ENCODE data around the gene NHS. TPM values are rescaled to one million over a fixed set of nuclear protein-coding genes. Genes with fewer than 3 reads are reported as not detected.

NHS gene
- total and polyA plus RNA-seq, 4 experiments from 2014 or later, result 0.09 to 0.67 TPM; not detected in 2

DNA sequence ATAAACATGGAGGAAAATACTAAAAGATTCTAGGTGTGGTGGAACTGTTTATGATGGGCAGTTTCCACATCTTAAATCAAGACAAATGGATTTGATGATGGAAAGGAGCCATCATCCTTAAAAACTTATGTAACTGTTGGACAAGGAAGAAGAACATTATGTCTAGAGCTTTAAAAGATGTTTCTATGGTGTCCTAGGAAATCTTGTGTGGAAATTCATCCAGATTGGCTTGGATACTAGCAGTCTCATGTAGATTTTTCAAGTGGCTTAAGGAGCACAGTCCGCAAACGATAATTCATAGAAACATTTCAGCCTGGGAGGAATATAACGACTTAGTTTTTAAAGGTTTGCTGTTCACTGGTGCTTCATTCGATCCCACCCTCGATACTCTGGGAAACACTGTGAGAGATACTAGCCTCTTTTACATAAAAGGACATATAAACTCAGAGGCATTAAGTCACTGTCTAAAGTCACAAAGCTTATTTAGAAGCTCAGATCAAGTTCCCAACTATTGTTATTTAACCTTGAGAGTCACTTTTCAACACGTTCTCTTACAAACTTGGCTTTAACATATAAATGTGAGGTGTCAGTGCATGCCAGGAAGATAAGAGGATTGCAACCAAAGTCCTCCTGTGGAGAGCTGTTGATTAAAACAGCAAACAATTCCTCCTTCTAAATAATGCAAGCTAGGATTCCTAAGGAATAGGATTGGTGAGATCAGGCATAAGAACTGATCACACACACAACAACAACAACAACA, 226.6 kb downstream of the NHS start:
- H3K36me3 ChIP-seq (ENCODE audit: insufficient read depth, low read length), result no peaks in the 10 kb centered on the region
- peaks cover 0 to 3% (median 0%) of the 10 kb centered on the region in 8 donors for H3K9me3 Mint-ChIP-seq
- ChIA-PET CTCF (ENCODE audit: partially characterized antibody) (no interaction called here), POLR2A (ENCODE audit: partially characterized antibody) (no interaction called here)
- no peaks in the 10 kb centered on the region for H3K9me3 ChIP-seq (ENCODE audit: control insufficient read depth in 1 of 2, low read length in 2 of 2)
- no peaks in the 10 kb centered on the region for H3K4me1 Mint-ChIP-seq
- peak overlapping the region in 1 of 8 donors; percentile 41 for H3K4me3 Mint-ChIP-seq
- H3K27ac Mint-ChIP-seq, result no peak overlapping the region
- no peaks in the 10 kb centered on the region for H3K27me3 ChIP-seq (ENCODE audit: insufficient read depth, low read length)
- DNase-seq, result no peak
- intact Hi-C loops (cut with micrococcal nuclease), result no loop called here
- H3K4me3 ChIP-seq (ENCODE audit: low read length in 2 of 2), result no peak overlapping the region
- no peaks in the 10 kb centered on the region for H3K4me1 ChIP-seq (ENCODE audit: insufficient read depth, low read length)
- H3K27me3 Mint-ChIP-seq, result no peaks in the 10 kb centered on the region
- no peaks in the 10 kb centered on the region for H3K36me3 Mint-ChIP-seq
- no peak overlapping the region for H3K27ac ChIP-seq (ENCODE audit: low read depth, low read length)

DNA sequence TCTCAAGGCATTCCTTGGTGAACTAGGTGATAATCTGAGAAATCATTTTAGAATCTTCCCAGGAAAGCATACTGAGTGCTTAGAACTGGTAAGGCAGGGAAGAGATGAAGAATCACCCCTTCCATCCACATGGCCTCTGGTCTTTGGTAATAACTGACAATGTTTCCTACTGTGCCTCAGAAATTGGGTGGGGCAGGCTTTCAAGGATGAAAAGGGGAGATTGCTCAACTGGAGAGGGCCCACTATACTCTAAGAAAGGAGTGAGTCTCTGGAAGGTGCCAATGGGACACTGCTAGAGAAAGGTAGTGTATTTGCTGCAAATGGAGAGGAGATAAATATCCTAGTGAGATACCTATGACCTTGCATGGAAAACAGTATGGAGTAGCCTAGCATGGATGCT, 227.2 kb downstream of the NHS start:
- Mint-ChIP-seq H3K9me3 (peaks cover 0 to 3% (median 0%) of the 10 kb centered on the region in 8 donors), H3K4me3 (peak overlapping the region in 1 of 8 donors; percentile 36), H3K27ac (no peak overlapping the region), H3K27me3 (no peaks in the 10 kb centered on the region), H3K36me3 (no peaks in the 10 kb centered on the region), H3K4me1 (no peaks in the 10 kb centered on the region)
- no peak overlapping the region for H3K4me3 ChIP-seq (ENCODE audit: low read length in 2 of 2)
- DNase-seq, result no peak
- H3K9me3 ChIP-seq (ENCODE audit: control insufficient read depth in 1 of 2, low read length in 2 of 2), result no peaks in the 10 kb centered on the region
- ChIA-PET POLR2A (ENCODE audit: partially characterized antibody) (no interaction called here), CTCF (ENCODE audit: partially characterized antibody) (no interaction called here)
- no peaks in the 10 kb centered on the region for H3K4me1 ChIP-seq (ENCODE audit: insufficient read depth, low read length)
- no peak overlapping the region for H3K27ac ChIP-seq (ENCODE audit: low read depth, low read length)
- H3K36me3 ChIP-seq (ENCODE audit: insufficient read depth, low read length), result no peaks in the 10 kb centered on the region
- intact Hi-C loops (cut with micrococcal nuclease), result no loop called here
- no peaks in the 10 kb centered on the region for H3K27me3 ChIP-seq (ENCODE audit: insufficient read depth, low read length)

DNA sequence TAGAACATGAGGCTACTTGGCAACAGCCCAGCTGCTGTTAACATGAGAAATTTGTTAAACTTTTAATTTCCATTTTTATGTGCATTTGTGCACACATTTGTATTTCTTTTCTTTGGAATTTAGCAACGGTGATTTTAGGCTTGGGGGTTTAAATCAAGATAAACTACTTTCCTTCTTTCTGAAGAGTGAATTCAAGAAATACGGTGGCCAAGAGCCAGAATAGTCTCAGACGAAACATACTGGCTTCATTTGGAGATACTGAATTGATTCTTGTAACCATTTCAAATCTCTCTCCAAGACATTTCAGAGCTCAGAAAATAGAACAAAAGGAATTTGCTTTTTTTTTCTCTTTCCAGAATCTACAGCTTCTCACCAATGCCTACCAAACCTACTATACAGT, 228.2 kb downstream of the NHS start:
- Histone ChIP-seq H3K27me3 (ENCODE audit: insufficient read depth, low read length) (no peaks in the 10 kb centered on the region), H3K4me3 (ENCODE audit: low read length in 2 of 2) (no peak overlapping the region), H3K27ac (ENCODE audit: low read depth, low read length) (no peak overlapping the region), H3K36me3 (ENCODE audit: insufficient read depth, low read length) (no peaks in the 10 kb centered on the region), H3K9me3 (ENCODE audit: control insufficient read depth in 1 of 2, low read length in 2 of 2) (no peaks in the 10 kb centered on the region), H3K4me1 (ENCODE audit: insufficient read depth, low read length) (no peaks in the 10 kb centered on the region)
- CTCF ChIA-PET (ENCODE audit: partially characterized antibody), result no interaction called here
- Mint-ChIP-seq H3K27ac (no peak overlapping the region), H3K9me3 (peaks cover 0 to 3% (median 0%) of the 10 kb centered on the region in 8 donors), H3K36me3 (no peaks in the 10 kb centered on the region), H3K4me1 (no peaks in the 10 kb centered on the region), H3K27me3 (no peaks in the 10 kb centered on the region), H3K4me3 (no peak overlapping the region)
- POLR2A ChIA-PET (ENCODE audit: partially characterized antibody), result no interaction called here
- intact Hi-C loops (cut with micrococcal nuclease), result no loop called here
- DNase-seq, result no peak

DNA sequence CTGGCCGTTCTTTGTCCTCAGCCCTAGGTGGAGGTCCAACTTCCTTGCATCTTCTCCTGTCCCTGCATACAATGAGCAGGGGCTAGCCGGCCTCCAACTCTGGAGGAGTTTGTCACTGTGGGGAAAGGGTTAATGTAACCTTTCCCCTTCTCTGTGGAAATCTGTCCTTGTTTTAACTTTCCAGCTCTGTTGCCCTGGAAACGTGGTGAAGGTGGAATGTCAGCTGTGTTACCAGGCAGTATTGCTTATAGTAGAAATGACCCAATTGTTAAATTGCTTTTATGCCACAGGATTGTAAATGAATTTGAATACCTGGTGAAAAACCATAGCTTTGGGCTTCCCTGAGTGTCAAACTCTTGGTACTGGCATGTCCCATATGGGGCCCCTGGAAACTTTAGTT, 230.7 kb downstream of the NHS start:
- Mint-ChIP-seq H3K27me3 (peaks cover 0 to 2% of the 10 kb centered on the region in 2 donors), H3K4me1 (peaks cover 0 to 2% (median 0%) of the 10 kb centered on the region in 4 donors), H3K4me3 (no peak overlapping the region), H3K9me3 (peaks cover 0 to 3% (median 0%) of the 10 kb centered on the region in 8 donors), H3K36me3 (no peaks in the 10 kb centered on the region), H3K27ac (no peak overlapping the region)
- ChIA-PET POLR2A (ENCODE audit: partially characterized antibody) (interaction anchor here (0.5 kb wide), 1 partner anchor 566 kb away, joined by 3 read pairs; no protein-coding TSS in a partner anchor), CTCF (ENCODE audit: partially characterized antibody) (no interaction called here)
- H3K27me3 ChIP-seq (ENCODE audit: insufficient read depth, low read length), result no peaks in the 10 kb centered on the region
- intact Hi-C loops (cut with micrococcal nuclease), result no loop called here
- no peak overlapping the region for H3K27ac ChIP-seq (ENCODE audit: low read depth, low read length)
- no peak overlapping the region for H3K4me3 ChIP-seq (ENCODE audit: low read length in 2 of 2)
- DNase-seq, result no peak
- H3K36me3 ChIP-seq (ENCODE audit: insufficient read depth, low read length), result no peaks in the 10 kb centered on the region
- H3K9me3 ChIP-seq (ENCODE audit: control insufficient read depth in 1 of 2, low read length in 2 of 2), result no peaks in the 10 kb centered on the region
- no peaks in the 10 kb centered on the region for H3K4me1 ChIP-seq (ENCODE audit: insufficient read depth, low read length)

DNA sequence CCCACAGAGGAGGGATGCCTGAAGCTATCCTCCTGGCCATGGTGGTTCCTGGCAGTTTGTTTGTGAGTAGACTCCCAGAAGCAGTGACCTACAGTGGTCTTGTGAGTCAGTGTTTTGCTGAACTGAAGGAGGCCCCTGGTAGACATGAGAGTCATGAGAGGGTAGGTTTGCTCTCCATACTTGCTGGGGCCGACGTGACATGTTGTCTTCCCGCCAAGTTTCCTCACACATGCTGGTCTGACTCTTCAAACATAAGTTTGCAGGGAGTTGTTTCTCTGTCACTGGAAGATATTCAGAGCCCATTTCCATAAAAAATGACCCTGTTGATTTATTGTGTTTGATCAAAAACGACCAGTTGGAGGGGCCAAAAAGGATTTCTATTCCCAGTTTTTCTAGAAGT, 231.2 kb downstream of the NHS start:
- no peak overlapping the region for H3K27ac ChIP-seq (ENCODE audit: low read depth, low read length)
- intact Hi-C loops (cut with micrococcal nuclease), result no loop called here
- H3K27ac Mint-ChIP-seq, result no peak overlapping the region
- no peaks in the 10 kb centered on the region for H3K4me1 ChIP-seq (ENCODE audit: insufficient read depth, low read length)
- H3K4me3 Mint-ChIP-seq, result no peak overlapping the region
- H3K9me3 ChIP-seq (ENCODE audit: control insufficient read depth in 1 of 2, low read length in 2 of 2), result no peaks in the 10 kb centered on the region
- H3K36me3 ChIP-seq (ENCODE audit: insufficient read depth, low read length), result no peaks in the 10 kb centered on the region
- POLR2A ChIA-PET (ENCODE audit: partially characterized antibody), result no interaction called here
- peaks cover 0 to 2% of the 10 kb centered on the region in 2 donors for H3K27me3 Mint-ChIP-seq
- no peak overlapping the region for H3K4me3 ChIP-seq (ENCODE audit: low read length in 2 of 2)
- no peaks in the 10 kb centered on the region for H3K27me3 ChIP-seq (ENCODE audit: insufficient read depth, low read length)
- H3K4me1 Mint-ChIP-seq, result peaks cover 0 to 2% (median 0%) of the 10 kb centered on the region in 4 donors
- CTCF ChIA-PET (ENCODE audit: partially characterized antibody), result no interaction called here
- H3K9me3 Mint-ChIP-seq, result peaks cover 0 to 1% (median 0%) of the 10 kb centered on the region in 8 donors
- no peaks in the 10 kb centered on the region for H3K36me3 Mint-ChIP-seq
- DNase-seq, result no peak

DNA sequence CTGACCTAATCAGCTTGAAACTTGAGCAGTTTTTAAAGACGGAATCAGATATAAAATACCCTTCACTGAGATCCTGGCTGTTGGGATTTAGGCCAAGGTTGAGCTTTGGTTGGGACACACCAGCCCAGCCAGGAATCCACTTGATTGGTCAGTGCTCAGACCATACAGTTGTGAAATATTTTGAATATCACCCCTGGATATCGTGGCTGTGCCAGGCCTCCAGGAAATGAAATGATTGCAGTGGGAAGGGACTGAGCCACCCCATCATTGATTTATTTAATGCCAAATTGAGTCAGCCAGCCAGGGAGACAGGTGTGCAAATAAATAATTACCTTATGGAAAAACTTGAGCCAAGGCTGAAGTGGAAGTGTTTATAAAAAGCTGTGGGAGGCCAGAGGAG, 233.9 kb downstream of the NHS start:
- CTCF ChIA-PET (ENCODE audit: partially characterized antibody), result no interaction called here
- Mint-ChIP-seq H3K4me3 (no peak overlapping the region), H3K9me3 (peaks cover 0 to 1% (median 0%) of the 10 kb centered on the region in 8 donors), H3K27ac (no peak overlapping the region), H3K36me3 (no peaks in the 10 kb centered on the region), H3K27me3 (peaks cover 0 to 4% of the 10 kb centered on the region in 2 donors), H3K4me1 (peaks cover 0 to 14% (median 2%) of the 10 kb centered on the region in 4 donors)
- intact Hi-C loops (cut with micrococcal nuclease), result no loop called here
- no peaks in the 10 kb centered on the region for H3K9me3 ChIP-seq (ENCODE audit: control insufficient read depth in 1 of 2, low read length in 2 of 2)
- H3K27ac ChIP-seq (ENCODE audit: low read depth, low read length), result no peak overlapping the region
- H3K4me1 ChIP-seq (ENCODE audit: insufficient read depth, low read length), result no peaks in the 10 kb centered on the region
- no peak overlapping the region for H3K4me3 ChIP-seq (ENCODE audit: low read length in 2 of 2)
- no peaks in the 10 kb centered on the region for H3K36me3 ChIP-seq (ENCODE audit: insufficient read depth, low read length)
- no peaks in the 10 kb centered on the region for H3K27me3 ChIP-seq (ENCODE audit: insufficient read depth, low read length)
- no peak for DNase-seq
- POLR2A ChIA-PET (ENCODE audit: partially characterized antibody), result no interaction called here

DNA sequence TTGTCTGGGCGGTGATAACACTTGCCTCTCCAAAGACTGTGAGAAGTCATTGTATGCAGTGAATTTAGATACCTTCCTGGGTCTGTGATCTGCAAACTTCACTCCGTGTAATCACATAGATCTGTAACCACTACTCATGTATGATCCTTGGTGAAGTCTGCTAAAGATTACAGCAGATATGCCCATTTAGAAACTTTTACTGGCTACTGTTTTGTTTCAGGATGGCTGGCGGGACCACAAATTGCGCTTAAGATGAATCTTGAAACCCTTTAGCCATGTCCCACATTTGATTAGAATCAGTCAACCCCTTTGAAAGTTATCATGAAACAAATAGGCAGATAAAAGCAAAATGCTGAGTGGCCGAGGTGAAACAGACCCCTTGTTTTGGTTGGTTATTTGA, 235.8 kb downstream of the NHS start:
- no peak for DNase-seq
- Mint-ChIP-seq H3K27me3 (peaks cover 0 to 4% of the 10 kb centered on the region in 2 donors), H3K36me3 (no peaks in the 10 kb centered on the region), H3K4me1 (peaks cover 3 to 22% (median 6%) of the 10 kb centered on the region in 4 donors), H3K4me3 (no peak overlapping the region), H3K9me3 (no peaks in the 10 kb centered on the region), H3K27ac (no peak overlapping the region)
- Histone ChIP-seq H3K4me3 (ENCODE audit: low read length in 2 of 2) (no peak overlapping the region), H3K4me1 (ENCODE audit: insufficient read depth, low read length) (no peaks in the 10 kb centered on the region), H3K36me3 (ENCODE audit: insufficient read depth, low read length) (no peaks in the 10 kb centered on the region), H3K27me3 (ENCODE audit: insufficient read depth, low read length) (no peaks in the 10 kb centered on the region), H3K27ac (ENCODE audit: low read depth, low read length) (no peak overlapping the region), H3K9me3 (ENCODE audit: control insufficient read depth in 1 of 2, low read length in 2 of 2) (no peaks in the 10 kb centered on the region)
- POLR2A ChIA-PET (ENCODE audit: partially characterized antibody), result no interaction called here
- intact Hi-C loops (cut with micrococcal nuclease), result no loop called here
- CTCF ChIA-PET (ENCODE audit: partially characterized antibody), result no interaction called here

Measured in CD4-positive, alpha-beta memory T cell (primary cell).